GM12891 (cell line): ENCODE data around the gene RDX.

ENCODE experiments used
- POLR2A ChIP-seq: IDR thresholded peaks from 2 replicates; pipeline ENCODE4 v1.6.1; 2011; ENCODE audit warnings: low read depth, low read length, control low read depth
- POLR2AphosphoS5 ChIP-seq: IDR thresholded peaks from 2 replicates; pipeline ENCODE4 v1.6.1; 2011; ENCODE audit warnings: low read depth, low read length, control low read depth
- TAF1 ChIP-seq: IDR thresholded peaks from 2 replicates; pipeline ENCODE4 v1.6.1; 2011; ENCODE audit warnings: low read depth, low read length, control low read depth

DNA sequence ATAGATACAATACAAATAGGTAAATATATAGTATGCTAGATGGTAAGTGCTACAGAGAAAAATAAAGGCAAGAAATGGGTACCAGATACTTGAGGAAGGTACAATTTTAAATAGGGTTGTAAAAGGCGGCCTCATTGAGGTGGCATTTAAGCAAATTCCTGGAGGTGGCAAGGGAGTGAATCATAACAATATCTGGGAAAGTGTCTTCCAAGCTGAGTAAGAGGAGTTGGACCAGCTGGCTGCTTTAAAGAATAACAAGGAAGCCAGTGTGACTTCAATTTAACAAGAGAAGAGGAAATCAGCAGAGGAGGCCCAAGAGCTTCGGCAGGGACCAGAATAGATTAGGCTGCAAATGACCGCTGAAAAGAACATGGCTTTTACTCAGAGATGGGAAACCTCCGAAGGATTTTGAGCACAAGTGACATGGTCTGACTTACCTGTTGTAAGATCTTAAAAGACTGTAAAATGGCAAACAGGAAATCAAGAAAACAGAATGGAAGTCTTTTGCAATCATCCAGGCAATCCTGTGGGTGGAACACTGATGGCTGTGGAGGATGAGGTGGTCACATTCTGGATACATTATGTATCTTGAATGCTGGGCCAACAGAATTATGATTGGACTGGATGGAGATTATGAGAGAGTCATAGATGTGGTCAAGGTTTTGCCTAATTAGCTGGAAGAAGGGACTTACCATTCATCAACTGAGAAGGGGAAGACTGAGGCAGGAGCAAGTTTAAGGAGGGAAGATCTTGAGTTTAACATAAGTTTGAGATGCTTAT, 77.2 kb downstream of the RDX start:
- no peak for TF ChIP-seq POLR2A
- no peak for TF ChIP-seq TAF1
- no peak for TF ChIP-seq POLR2AphosphoS5
